CD4-positive, CD25-positive, alpha-beta regulatory T cell (primary cell): ENCODE measurements around the gene CGB2. TPM values are rescaled to one million over a fixed set of nuclear protein-coding genes. Genes with fewer than 3 reads are reported as not detected.
"Not testable (repeated sequence)": the region's sequence is repeated elsewhere in the genome, so short reads cannot be mapped to it uniquely, and the experiment has no call there.

Source experiments
- ATAC-seq, 2 donors: fragments of 150-1000 bp; cut with Tn5 transposase; one replicate each; pipeline ENCODE4 v1.10.0; 2021; ENCODE audit warnings: low read depth in 2 of 2, moderate number of reproducible peaks in 2 of 2, moderate library complexity in 1 of 2
- DNase-seq, 3 donors: peaks; one replicate each; pipeline versions ENCODE4 v3.0.0 to v3.0.0-alpha.2; 2012 to 2022; ENCODE audit warnings: mixed read lengths in 1 of 3
- H3K27ac ChIP-seq: one replicate; pipeline ENCODE4 v1.7.0; 2013; ENCODE audit warnings: mild to moderate bottlenecking, low read length; ENCODE audit not compliant: insufficient read depth, poor library complexity, severe bottlenecking
- H3K27me3 ChIP-seq: one replicate; pipeline ENCODE4 v1.7.0; 2013; ENCODE audit warnings: low read length; ENCODE audit not compliant: control insufficient read depth, insufficient read depth
- H3K36me3 ChIP-seq: one replicate; pipeline ENCODE4 v1.7.0; 2013; ENCODE audit warnings: mild to moderate bottlenecking, low read length, moderate library complexity; ENCODE audit not compliant: control insufficient read depth, insufficient read depth
- H3K4me1 ChIP-seq: 2 replicates; pipeline ENCODE4 v1.7.0; 2013; ENCODE audit warnings: mild to moderate bottlenecking, low read length; ENCODE audit not compliant: insufficient read depth, control insufficient read depth, poor library complexity, severe bottlenecking
- H3K4me3 ChIP-seq: one replicate; pipeline ENCODE4 v1.7.0; 2013; ENCODE audit warnings: low read depth, mild to moderate bottlenecking, low read length, moderate library complexity
- H3K9me3 ChIP-seq, 2 experiments: 1 replicate in 1 of 2; 2 replicates in 1 of 2; pipeline ENCODE4 v1.7.0; 2013; ENCODE audit warnings: low read length in 2 of 2, mild to moderate bottlenecking in 1 of 2, moderate library complexity in 1 of 2; ENCODE audit not compliant: control insufficient read depth in 2 of 2
- H3K27ac Mint-ChIP-seq, 3 donors: one replicate each; pipeline ENCODE4 v1.8.0; 2020 to 2022; ENCODE audit warnings: mild to moderate bottlenecking in 3 of 3, mixed read lengths in 3 of 3, moderate library complexity in 2 of 3
- H3K27me3 Mint-ChIP-seq: one replicate; pipeline ENCODE4 v1.8.0; 2022; ENCODE audit warnings: mild to moderate bottlenecking, mixed read lengths
- H3K36me3 Mint-ChIP-seq: one replicate; pipeline ENCODE4 v1.8.0; 2020; ENCODE audit warnings: mixed read lengths
- H3K4me1 Mint-ChIP-seq, 4 donors: one replicate each; pipeline ENCODE4 v1.8.0; 2020 to 2022; ENCODE audit warnings: mixed read lengths in 4 of 4, mild to moderate bottlenecking in 1 of 4
- H3K4me3 Mint-ChIP-seq, 4 donors: one replicate each; pipeline ENCODE4 v1.8.0; 2020 to 2022; ENCODE audit warnings: mild to moderate bottlenecking in 4 of 4, mixed read lengths in 4 of 4, moderate library complexity in 3 of 4
- H3K9me3 Mint-ChIP-seq, 7 donors: one replicate each; pipeline ENCODE4 v1.8.0; 2020 to 2022; ENCODE audit warnings: mixed read lengths in 7 of 7, mild to moderate bottlenecking in 3 of 7, moderate library complexity in 2 of 7
- polyA plus RNA-seq, 4 donors: library from polyadenylated mRNA; unstranded; fragments of 300-500 nt; fragmentation: Illumina TruSeq; gene quantifications; one replicate each; pipeline ENCODE4 v1.2.3, GENCODE V29; 2021
- total RNA-seq: library from RNA; stranded (reverse); gene quantifications from one replicate; pipeline ENCODE4 v1.2.3, GENCODE V29; 2022

The CGB2 gene
- total and polyA plus RNA-seq, 5 donors from 2014 or later = not detected

GRCh38 chr19:49042666-49043065, 11.0 kb downstream of the CGB2 start:
- H3K9me3 Mint-ChIP-seq, H3K36me3 Mint-ChIP-seq, H3K36me3 ChIP-seq, H3K4me1 Mint-ChIP-seq, H3K27ac ChIP-seq, ATAC-seq, H3K4me1 ChIP-seq, H3K27ac Mint-ChIP-seq, DNase-seq, H3K4me3 ChIP-seq, H3K4me3 Mint-ChIP-seq, H3K27me3 ChIP-seq, H3K27me3 Mint-ChIP-seq, H3K9me3 ChIP-seq: not testable (repeated sequence)

GRCh38 chr19:49043548-49043947, 11.9 kb downstream of the CGB2 start, which contains the start of gene CGB5:
Gene CGB5, plus strand, starts transcription at chr19:49043848. Its CDS starts 362 bp downstream, at chr19:49044210.
- H3K4me3 Mint-ChIP-seq, H3K36me3 ChIP-seq, H3K36me3 Mint-ChIP-seq, H3K4me1 ChIP-seq, H3K9me3 ChIP-seq, ATAC-seq, H3K27ac Mint-ChIP-seq, H3K27ac ChIP-seq, H3K27me3 Mint-ChIP-seq, H3K27me3 ChIP-seq, H3K9me3 Mint-ChIP-seq, H3K4me3 ChIP-seq, DNase-seq, H3K4me1 Mint-ChIP-seq: not testable (repeated sequence)

GRCh38 chr19:49049011-49049410, 17.3 kb downstream of the CGB2 start, which contains the start of gene CGB8:
Gene CGB8, minus strand, starts transcription at chr19:49049111. Its CDS starts 372 bp downstream, at chr19:49048739.
- H3K4me3 ChIP-seq, H3K36me3 Mint-ChIP-seq, H3K9me3 ChIP-seq, ATAC-seq, DNase-seq, H3K9me3 Mint-ChIP-seq, H3K4me3 Mint-ChIP-seq, H3K27ac ChIP-seq, H3K36me3 ChIP-seq, H3K27ac Mint-ChIP-seq, H3K27me3 Mint-ChIP-seq, H3K4me1 ChIP-seq, H3K4me1 Mint-ChIP-seq, H3K27me3 ChIP-seq: not testable (repeated sequence)

GRCh38 chr19:49049834-49050233, 18.1 kb downstream of the CGB2 start:
- H3K9me3 Mint-ChIP-seq, H3K27me3 ChIP-seq: not testable (repeated sequence)

GRCh38 chr19:49050376-49051033, 18.8 kb downstream of the CGB2 start:
- not testable (repeated sequence) for H3K27me3 ChIP-seq, H3K36me3 ChIP-seq, H3K27me3 Mint-ChIP-seq, DNase-seq, H3K27ac Mint-ChIP-seq, H3K4me1 Mint-ChIP-seq, H3K4me3 Mint-ChIP-seq, ATAC-seq, H3K27ac ChIP-seq, H3K4me3 ChIP-seq, H3K9me3 ChIP-seq, H3K4me1 ChIP-seq, H3K9me3 Mint-ChIP-seq, H3K36me3 Mint-ChIP-seq

More at GRCh38 chr19:49049834-49050233, 18.1 kb downstream of the CGB2 start:
- H3K36me3 Mint-ChIP-seq, ATAC-seq, H3K27me3 Mint-ChIP-seq, H3K4me1 ChIP-seq, H3K27ac ChIP-seq, H3K4me3 ChIP-seq, H3K9me3 ChIP-seq, DNase-seq, H3K36me3 ChIP-seq, H3K27ac Mint-ChIP-seq, H3K4me3 Mint-ChIP-seq, H3K4me1 Mint-ChIP-seq: not testable (repeated sequence)

GRCh38 chr19:49056101-49056901, 24.6 kb downstream of the CGB2 start:
- Histone ChIP-seq H3K36me3 (no peaks in the 10 kb centered on the region), H3K9me3 (no peaks in the 10 kb centered on the region), H3K27me3 (peaks cover 3% of the 10 kb centered on the region), H3K4me3 (peak overlapping the region; percentile 32), H3K4me1 (peaks cover 25% of the 10 kb centered on the region), H3K27ac (no peak overlapping the region)
- peaks cover 0 to 23% (median 10%) of the 10 kb centered on the region in 4 donors for H3K4me1 Mint-ChIP-seq
- H3K27me3 Mint-ChIP-seq = peaks cover 56% of the 10 kb centered on the region
- ATAC-seq (peak; percentile 63 to 66), DNase-seq (peak; percentile 45 to 58 (median 47))
- H3K4me3 Mint-ChIP-seq = peak overlapping the region; percentile 82 to 88 (median 86)
- H3K9me3 Mint-ChIP-seq = peaks cover 0 to 5% (median 0%) of the 10 kb centered on the region in 7 donors
- H3K27ac Mint-ChIP-seq = no peak overlapping the region
- no peaks in the 10 kb centered on the region for H3K36me3 Mint-ChIP-seq

GRCh38 chr19:49056902-49057596, 25.4 kb downstream of the CGB2 start:
- not testable (repeated sequence) for H3K9me3 ChIP-seq, ATAC-seq

More at GRCh38 chr19:49056902-49057596, 25.4 kb downstream of the CGB2 start:
- H3K36me3 ChIP-seq, H3K36me3 Mint-ChIP-seq, H3K27me3 ChIP-seq, DNase-seq, H3K27ac ChIP-seq, H3K9me3 Mint-ChIP-seq: not testable (repeated sequence)
- Mint-ChIP-seq H3K4me3 (peak overlapping the region; percentile 82 to 88 (median 86)), H3K27ac (peak overlapping the region in 1 of 3 donors; percentile 28), H3K27me3 (peaks cover 63% of the 10 kb centered on the region), H3K4me1 (peaks cover 0 to 23% (median 10%) of the 10 kb centered on the region in 4 donors)
- Histone ChIP-seq H3K4me3 (peak overlapping the region; percentile 32), H3K4me1 (peaks cover 25% of the 10 kb centered on the region)
